Panc1 (cell line): ENCODE measurements around the gene PRKCG. TPM values are rescaled to one million over a fixed set of nuclear protein-coding genes. Genes with fewer than 3 reads are reported as not detected.

Source experiments
- ATAC-seq: fragments of 200-7000 bp; cut with Tn5 transposase; 2 replicates; pipeline ENCODE4 v1.9.1; 2020; ENCODE audit warnings: mild to moderate bottlenecking, moderate library complexity
- BruUV-seq: library from RNA; stranded (reverse); fragments of 400-500 nt; replicated peaks from 2 replicates; lab custom pipeline; 2021; lab: Mats Ljungman, UMichigan
- CTCF ChIA-PET: fragments of 300-600 bp; sonication (Branson Sonifier 250); formaldehyde crosslinking; loops from one replicate; lab custom pipeline; 2022; ENCODE audit warnings: antibody characterized with exemption; lab: Charles Lee
- POLR2A ChIA-PET: fragments of 300-600 bp; sonication (Branson Sonifier 250); formaldehyde crosslinking; loops from one replicate; lab custom pipeline; 2022; ENCODE audit warnings: antibody characterized with exemption; lab: Charles Lee
- DNase-seq: peaks from one replicate; pipeline ENCODE4 v3.0.0-alpha.2; 2010; ENCODE audit warnings: low read depth, low spot score
- H3K27ac ChIP-seq: 2 replicates; pipeline ENCODE4 v1.5.1; 2011; ENCODE audit warnings: mild to moderate bottlenecking, low read length, inconsistent platforms
- H3K27me3 ChIP-seq: fragments of 200-500 bp; sonication (Bioruptor generic); 2 replicates; pipeline ENCODE4 v1.6.0; 2014; ENCODE audit warnings: low read length, inconsistent platforms; ENCODE audit not compliant: control insufficient read depth, insufficient read depth
- H3K36me3 ChIP-seq: fragments of 200-500 bp; sonication (Bioruptor generic); 2 replicates; pipeline ENCODE4 v1.5.1; 2014; ENCODE audit warnings: inconsistent platforms, mild to moderate bottlenecking, low read length, moderate library complexity; ENCODE audit not compliant: control insufficient read depth, insufficient read depth
- H3K4me1 ChIP-seq: 2 replicates; pipeline ENCODE4 v1.5.1; 2011; ENCODE audit warnings: inconsistent platforms, mild to moderate bottlenecking, low read length, moderate library complexity; ENCODE audit not compliant: control insufficient read depth, insufficient read depth
- H3K4me3 ChIP-seq, 2 experiments: 2 replicates each; pipeline ENCODE4 v1.5.1; 2011 to 2012; ENCODE audit warnings: low read depth in 2 of 2, low read length in 2 of 2, mild to moderate bottlenecking in 2 of 2, inconsistent platforms in 1 of 2, moderate library complexity in 1 of 2
- H3K9me3 ChIP-seq: fragments of 200-500 bp; sonication (Bioruptor generic); 2 replicates; pipeline ENCODE4 v1.5.1; 2014; ENCODE audit warnings: low read depth, mild to moderate bottlenecking, inconsistent platforms, low read length, moderate library complexity; ENCODE audit not compliant: control insufficient read depth, insufficient read depth
- CTCF ChIP-seq: fragments of 450-650 bp; IDR thresholded peaks from 2 replicates; pipeline ENCODE4 v1.5.1; 2017; ENCODE audit warnings: mild to moderate bottlenecking
- POLR2AphosphoS5 ChIP-seq: IDR thresholded peaks from 2 replicates; pipeline ENCODE4 v1.6.1; 2012; ENCODE audit warnings: mild to moderate bottlenecking, low read depth, low read length, moderate library complexity
- REST ChIP-seq, 2 experiments: IDR thresholded peaks; 2 replicates each; pipeline ENCODE4 v1.6.1; 2011 to 2012; ENCODE audit warnings: low read depth in 2 of 2, control low read depth in 1 of 2, low read length in 1 of 2, mild to moderate bottlenecking in 1 of 2, moderate library complexity in 1 of 2; ENCODE audit not compliant: insufficient read depth in 1 of 2
- SIN3A ChIP-seq: IDR thresholded peaks from 2 replicates; pipeline ENCODE4 v1.6.1; 2012; ENCODE audit warnings: low read depth, mild to moderate bottlenecking, low read length, moderate library complexity, borderline replicate concordance; ENCODE audit not compliant: insufficient read depth
- TCF7L2 ChIP-seq: IDR thresholded peaks from 2 replicates; pipeline ENCODE4 v1.6.1; 2011; ENCODE audit warnings: mild to moderate bottlenecking, low read depth, low read length, inconsistent platforms
- in situ Hi-C: cut with HindIII; loops from 2 replicates; pipeline ENCODE4 v1.10.0; 2016; ENCODE audit warnings: low sequenced_read_pairs, low pct_unique_long_range_greater_than_20kb
- intact Hi-C: fragments of 100-400 bp; cut with micrococcal nuclease; formaldehyde crosslinking; loops from one replicate; pipeline ENCODE4 v1.10.0; 2022; ENCODE audit not compliant: unreplicated experiment
- total RNA-seq: library from RNA; stranded (reverse); gene quantifications from one replicate; pipeline ENCODE4 v1.2.1, GENCODE V29; 2021; ENCODE audit not compliant: unreplicated experiment

The PRKCG gene
- total RNA-seq, 1 experiment from 2014 or later: 2.5 TPM

- intact Hi-C loops (no loop called here), in situ Hi-C loops (no loop called here)
- H3K36me3 ChIP-seq: no peaks in the 10 kb centered on the region
- DNase-seq (no peak), ATAC-seq (0 out of 2 replicates have a peak, but pooled peaks have one; percentile 14)
- no TSS peak for BruUV-seq
- TF ChIP-seq TCF7L2 (no peak), REST (IDR thresholded peaks at IDR 0.05; ENCODE audit: insufficient read depth in 1 of 2, low read depth in 2 of 2, low read length in 1 of 2) (no peak), CTCF (no peak), SIN3A (no peak), POLR2AphosphoS5 (no peak)
- H3K27ac ChIP-seq: no peak overlapping the region
- no peaks in the 10 kb centered on the region for H3K9me3 ChIP-seq
- H3K4me3 ChIP-seq: no peak overlapping the region
- ChIA-PET CTCF (interaction anchor here (1.4 kb wide), 1 partner anchor 73 kb away, joined by 3 read pairs; no protein-coding TSS in a partner anchor), POLR2A (interaction anchor here (0.6 kb wide), 1 partner anchor 67 kb away, joined by 8 read pairs; no protein-coding TSS in a partner anchor)
- no peaks in the 10 kb centered on the region for H3K4me1 ChIP-seq
- no peaks in the 10 kb centered on the region for H3K27me3 ChIP-seq
Measured at GRCh38 chr19:53951947-53952346, 70.0 kb downstream of the PRKCG start.

- BruUV-seq: no TSS peak
- ChIA-PET CTCF (no interaction called here), POLR2A (no interaction called here)
- DNase-seq: no peak
- TF ChIP-seq TCF7L2: no peak
- TF ChIP-seq REST (IDR thresholded peaks at IDR 0.05; ENCODE audit: insufficient read depth in 1 of 2, low read depth in 2 of 2, low read length in 1 of 2): no peak
- TF ChIP-seq POLR2AphosphoS5: no peak
- no peak for TF ChIP-seq CTCF
- no peak for TF ChIP-seq SIN3A
- no peaks in the 10 kb centered on the region for H3K27me3 ChIP-seq
- no peak overlapping the region for H3K4me3 ChIP-seq
- no peak overlapping the region for H3K27ac ChIP-seq
- H3K9me3 ChIP-seq: no peaks in the 10 kb centered on the region
- ATAC-seq: no peak
- intact Hi-C loops (no loop called here), in situ Hi-C loops (no loop called here)
- no peaks in the 10 kb centered on the region; the same call in 1 of the 2 replicates for H3K4me1 ChIP-seq
- no peaks in the 10 kb centered on the region for H3K36me3 ChIP-seq
Measured at GRCh38 chr19:53953383-53953782, 71.4 kb downstream of the PRKCG start.
